HuH-7 (cell line): ENCODE results near the gene URAD.

Experiments used
- DNase-seq: peaks from one replicate; pipeline ENCODE4 v3.0.0; 2011; ENCODE audit warnings: low spot score

Gene URAD

DNA sequence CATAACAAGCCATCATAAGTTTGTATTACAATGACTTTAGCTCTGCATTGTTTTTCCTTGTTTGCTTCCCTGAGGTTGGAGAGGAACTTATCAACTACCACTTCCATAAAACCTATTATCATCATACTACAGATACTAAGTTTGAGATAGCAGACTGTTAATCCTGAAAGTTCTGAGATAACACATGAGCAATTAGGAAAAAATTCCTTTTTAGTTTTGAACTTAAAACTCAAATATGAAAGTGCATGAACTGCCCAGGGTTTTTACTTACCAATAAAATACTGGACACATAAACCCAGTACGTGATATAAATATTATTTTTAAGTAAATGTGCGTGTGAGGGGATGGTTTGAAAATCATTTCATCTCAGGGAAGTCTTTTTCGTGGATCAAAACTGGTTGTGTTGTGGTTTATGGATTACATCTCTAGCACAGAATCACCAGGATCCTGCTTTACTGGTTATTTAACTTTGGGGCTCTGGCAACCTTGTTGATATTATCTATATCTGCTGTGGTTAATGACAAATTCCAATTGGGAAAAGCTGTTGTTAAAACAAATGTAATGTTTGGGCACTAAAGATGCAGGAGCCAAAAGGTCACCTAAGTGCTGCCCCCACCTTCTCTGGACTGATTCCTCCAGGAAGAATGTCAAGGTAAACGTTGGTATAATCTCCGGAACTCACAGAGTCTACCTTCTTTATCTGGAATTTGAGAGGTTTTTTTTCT, 31.8 kb downstream of the URAD start:
- DNase-seq, result no peak

DNA sequence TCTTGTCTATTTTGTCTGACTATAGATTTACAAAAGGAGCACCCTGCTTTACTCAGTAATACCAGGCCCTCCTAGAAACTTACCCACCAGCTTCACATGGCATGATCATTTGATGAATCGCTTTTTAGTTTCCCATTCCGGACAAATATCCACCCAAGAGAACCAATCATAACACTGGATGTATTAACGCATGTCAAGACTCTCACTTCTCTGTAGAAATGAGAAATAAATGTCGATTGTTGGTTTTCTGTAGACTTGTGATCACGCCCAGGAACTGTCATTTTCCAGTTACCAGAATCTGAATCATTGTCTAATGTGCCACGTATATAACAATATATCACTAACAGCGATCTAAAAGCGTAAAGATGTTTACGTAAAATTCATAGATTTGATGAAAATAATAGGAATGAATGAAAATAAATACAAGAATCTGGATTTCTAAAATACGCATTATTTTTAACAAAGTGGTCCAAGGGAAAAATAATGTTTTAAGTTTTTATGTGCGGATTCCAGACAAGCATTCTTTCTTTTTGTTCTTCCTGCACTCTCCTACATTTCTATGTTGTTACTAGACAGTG, 33.4 kb downstream of the URAD start:
- DNase-seq, result no peak

DNA sequence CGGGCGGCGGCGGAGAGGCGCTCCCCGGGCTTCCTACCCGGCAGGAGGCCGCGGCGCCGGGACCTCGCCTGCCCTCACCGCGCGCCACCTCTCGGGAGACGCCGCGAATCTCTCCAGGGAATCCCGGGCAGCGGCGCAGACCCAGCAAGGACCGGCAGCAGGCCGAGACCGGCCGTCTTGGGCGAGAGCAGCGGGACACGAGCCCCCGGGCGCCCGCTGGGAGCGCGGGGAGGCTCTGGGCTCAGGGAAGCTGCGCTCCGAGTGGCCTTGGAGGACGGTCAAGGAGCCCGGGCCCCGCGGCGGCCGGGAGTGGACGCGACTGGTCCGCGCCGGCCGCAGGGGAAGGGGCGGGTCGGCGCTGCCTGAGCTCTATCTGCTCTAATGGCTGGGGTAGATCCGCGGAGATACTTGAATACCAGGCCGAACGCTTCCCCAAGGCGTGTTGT, 34.1 kb downstream of the URAD start:
- DNase-seq, result no peak

DNA sequence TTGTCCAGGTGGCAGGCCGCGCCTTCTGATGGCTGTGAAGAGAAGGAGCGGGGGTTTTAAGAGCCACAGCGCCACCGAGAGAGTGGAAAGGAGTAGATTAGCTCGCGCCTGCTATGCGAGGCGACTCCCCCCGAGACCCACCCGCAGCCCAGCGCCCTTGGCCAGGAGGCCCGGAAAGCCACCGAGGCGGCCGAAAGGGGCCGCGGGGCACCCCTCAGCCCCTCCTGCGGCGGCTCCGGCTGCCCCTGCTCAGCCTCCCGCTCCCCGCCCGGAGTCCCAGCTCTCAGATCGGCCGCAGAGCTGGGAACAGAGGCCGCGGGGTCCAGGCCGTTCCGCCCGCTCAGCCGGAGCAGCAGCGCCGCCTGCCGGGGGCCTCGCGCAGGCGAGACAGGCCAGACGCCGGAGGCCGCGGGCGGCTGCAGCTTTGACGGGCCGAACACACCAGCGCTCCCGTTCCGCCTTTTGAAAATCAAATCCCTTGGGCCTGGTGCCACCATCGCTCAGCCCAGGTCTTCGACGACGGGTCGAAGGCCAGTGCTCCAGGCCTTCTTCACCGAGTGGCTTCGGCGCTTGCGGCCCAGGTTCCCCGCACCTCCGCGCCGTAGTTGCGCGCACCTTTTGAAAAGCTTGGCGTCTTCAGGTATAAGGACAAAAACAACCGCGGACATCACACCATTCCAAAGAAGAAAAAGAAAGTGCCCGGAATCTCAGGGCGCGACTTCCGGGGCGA, 34.7 kb downstream of the URAD start:
- DNase-seq, result peak; percentile 70

DNA sequence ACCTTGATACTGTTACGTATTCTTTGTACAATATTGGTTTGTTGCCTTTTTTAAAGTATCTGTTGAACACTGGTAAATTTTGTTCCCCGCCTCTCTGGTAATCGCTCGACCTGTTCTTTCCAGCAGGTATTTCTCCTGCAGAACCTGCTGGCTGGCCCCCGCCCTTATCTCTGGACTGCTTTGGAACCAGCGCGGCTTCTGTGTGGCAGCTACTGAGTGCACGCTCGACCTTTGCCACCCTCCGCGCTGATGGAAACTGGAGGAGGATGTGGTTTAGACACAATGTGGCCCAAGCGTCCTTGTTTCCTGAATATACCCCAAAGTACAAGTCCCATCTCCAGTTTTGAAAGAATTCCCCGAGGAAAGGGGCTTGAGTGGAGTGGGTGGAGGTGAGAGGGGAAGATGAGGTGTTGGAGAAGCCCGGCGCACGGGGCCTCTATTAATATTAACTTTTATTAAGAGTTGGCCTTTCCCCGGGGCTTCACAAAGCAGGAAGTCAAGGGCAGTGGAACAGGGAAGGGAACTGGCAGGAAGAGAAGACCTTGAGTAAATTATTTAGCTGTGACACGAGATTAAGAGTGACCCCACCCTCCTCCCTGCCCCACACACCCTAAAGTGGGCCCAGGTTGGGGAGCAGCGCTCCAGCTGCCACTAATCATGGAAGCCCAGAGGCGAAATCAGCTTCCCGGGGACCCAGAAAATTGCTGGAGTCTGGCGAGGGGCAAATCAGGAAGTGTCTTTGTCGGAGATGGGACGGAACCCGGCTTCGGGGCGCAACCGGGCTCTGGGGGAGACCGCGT, 35.4 kb downstream of the URAD start:
- DNase-seq, result no peak

DNA sequence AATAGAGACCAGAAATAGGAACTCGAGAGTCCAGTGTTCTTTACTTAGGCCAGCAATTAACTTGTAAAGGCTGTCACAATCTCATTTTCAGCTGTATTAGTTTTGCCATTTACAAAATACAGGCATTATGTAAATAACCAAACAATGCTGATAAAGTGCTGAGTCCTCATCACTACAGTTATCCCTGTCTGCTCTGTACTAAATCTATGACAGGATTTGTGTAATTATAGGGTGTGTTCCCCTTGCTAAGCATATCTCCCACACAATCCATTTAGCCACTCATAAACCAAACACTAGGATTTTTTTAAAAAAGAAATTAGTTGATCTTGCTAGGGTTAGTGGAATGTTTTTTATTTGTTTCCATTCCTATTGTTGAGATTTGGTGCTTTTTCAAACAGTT, 45.5 kb downstream of the URAD start:
- DNase-seq, result no peak

DNA sequence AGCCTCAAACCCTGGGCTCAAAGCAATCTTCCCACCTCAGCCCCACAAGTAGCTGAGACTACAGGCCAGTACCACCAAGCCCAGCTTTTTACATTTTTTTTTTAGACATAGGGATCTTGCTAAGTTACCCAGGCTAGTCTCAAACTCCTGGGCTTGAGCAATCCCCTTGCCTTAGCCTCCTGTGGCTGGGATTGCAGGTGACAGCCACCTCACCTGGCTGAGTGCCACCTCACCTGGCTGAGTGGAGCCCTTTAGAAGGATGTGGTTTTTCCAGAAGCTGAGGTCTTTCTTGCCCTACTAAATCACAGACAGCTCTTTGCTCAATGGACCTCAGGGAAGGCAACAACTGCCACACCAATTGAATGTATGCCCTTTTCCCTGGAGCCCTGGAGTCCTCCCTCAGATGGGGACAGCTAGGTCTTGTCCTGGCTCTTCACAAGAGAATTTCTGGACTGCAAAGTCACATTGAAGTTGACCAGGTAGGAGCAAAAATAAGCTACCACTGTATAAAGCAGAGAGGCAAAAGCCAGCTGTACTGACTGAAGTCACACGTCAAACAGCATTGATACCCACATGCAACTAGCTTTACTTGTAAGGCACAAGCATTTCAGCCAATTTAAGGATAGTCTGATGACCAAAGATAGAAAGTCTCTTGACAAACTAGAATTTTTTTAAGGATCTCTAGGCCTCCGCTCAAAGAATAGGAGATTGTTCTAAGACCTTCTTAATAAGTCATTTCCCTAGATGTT, 54.7 kb downstream of the URAD start:
- no peak for DNase-seq

DNA sequence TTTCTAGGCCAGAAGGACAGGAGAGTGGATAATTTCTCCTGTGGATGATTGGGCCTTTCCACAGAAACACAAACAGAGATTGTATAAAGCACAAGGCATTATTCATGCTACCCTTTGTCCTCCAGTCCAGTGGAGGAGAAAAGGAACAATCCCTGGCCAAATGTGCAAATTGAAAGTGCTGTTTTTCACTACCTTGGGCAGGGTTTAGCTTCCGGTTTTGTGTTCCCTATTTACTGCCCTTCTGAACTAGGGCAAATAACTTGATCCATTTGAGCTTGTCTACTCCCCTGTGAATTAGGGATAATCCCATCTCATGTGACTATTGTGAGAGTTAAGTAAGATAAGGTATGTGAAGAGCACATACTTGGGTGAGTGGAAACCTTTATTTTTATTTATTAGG, 55.4 kb downstream of the URAD start:
- no peak for DNase-seq

DNA sequence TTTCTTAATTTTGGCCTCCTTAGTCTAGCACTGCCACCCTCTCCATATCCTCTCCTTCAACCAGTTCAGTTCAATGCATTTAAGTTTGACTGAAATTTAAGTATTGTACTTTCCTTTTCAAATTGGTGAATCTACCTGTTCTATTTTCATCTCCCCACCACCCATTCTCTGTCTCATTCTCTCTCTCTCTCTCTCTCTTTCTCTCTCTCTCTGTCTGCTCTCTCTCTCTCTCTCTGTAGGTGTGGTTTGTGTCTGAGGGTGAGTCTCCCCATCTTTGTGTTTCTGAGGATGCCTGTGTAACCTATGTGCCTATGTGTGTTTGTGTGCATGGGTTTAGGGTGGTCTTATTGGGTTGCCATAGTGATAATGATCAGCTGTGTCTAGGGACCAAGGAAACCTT, 58.6 kb downstream of the URAD start:
- no peak for DNase-seq

DNA sequence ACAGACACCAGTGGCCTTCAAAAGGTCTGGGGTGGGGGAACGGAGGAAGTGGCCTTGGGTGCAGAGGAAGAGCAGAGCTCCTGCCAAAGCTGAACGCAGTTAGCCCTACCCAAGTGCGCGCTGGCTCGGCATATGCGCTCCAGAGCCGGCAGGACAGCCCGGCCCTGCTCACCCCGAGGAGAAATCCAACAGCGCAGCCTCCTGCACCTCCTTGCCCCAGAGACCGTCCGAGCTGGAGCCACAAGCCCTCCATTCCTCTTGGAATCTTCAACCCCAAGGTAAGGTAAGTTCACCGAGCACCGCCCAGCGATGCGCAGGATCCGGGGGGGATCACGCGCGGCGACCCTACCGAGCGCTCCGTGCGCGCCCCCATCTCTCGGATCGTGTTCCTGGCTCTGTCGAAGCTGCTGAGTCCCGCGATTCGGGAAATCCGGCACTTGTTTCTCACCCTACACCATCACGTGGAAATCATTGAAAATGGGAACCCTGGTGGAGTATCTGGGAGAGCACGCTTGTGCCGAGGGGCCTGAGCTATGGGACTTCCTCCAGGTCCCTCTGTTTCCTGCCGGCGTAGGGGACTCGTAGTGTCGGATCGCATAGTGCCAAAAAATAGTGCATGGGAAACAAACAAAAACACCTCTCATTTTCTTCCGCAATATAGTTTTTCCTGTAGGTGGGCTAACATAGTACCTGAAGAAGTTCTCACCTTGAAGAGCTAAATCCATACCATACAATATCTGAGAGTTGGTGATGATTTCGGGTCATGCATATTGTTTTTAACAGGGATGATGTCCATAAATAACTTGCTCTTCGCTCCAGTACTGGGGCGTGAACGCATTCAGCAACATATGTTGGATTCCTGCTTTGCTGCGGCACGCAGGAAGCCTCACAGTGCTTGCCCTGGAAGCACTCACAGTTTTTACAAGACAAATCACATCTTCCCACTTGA, 59.4 kb downstream of the URAD start:
- DNase-seq, result no peak

DNA sequence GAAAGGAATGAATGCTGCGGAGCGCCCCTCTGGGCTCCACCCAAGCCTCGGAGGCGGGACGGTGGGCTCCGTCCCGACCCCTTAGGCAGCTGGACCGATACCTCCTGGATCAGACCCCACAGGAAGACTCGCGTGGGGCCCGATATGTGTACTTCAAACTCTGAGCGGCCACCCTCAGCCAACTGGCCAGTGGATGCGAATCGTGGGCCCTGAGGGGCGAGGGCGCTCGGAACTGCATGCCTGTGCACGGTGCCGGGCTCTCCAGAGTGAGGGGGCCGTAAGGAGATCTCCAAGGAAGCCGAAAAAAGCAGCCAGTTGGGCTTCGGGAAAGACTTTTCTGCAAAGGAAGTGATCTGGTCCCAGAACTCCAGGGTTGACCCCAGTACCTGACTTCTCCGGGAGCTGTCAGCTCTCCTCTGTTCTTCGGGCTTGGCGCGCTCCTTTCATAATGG, 60.1 kb downstream of the URAD start:
- DNase-seq, result no peak
